HepG2 (cell line): ENCODE results near the gene ZNF239. TPM values are rescaled to one million over a fixed set of nuclear protein-coding genes. Genes with fewer than 3 reads are reported as not detected.

ENCODE experiments used
- DMAP1 ChIP-seq: IDR thresholded peaks from 2 replicates; pipeline ENCODE4 v1.6.1; 2016
- ELF4 ChIP-seq: sonication (generic); formaldehyde crosslinking; IDR thresholded peaks from 2 replicates; pipeline ENCODE4 v1.5.0; 2020; ENCODE audit warnings: missing genetic modification reagents, mild to moderate bottlenecking, moderate library complexity, borderline replicate concordance
- ETS1 ChIP-seq: sonication (generic); formaldehyde crosslinking; IDR thresholded peaks from 2 replicates; pipeline ENCODE4 v1.4.0; 2020; ENCODE audit warnings: missing genetic modification reagents
- GZF1 ChIP-seq: sonication (generic); formaldehyde crosslinking; IDR thresholded peaks from 2 replicates; pipeline ENCODE4 v1.5.1; 2020; ENCODE audit warnings: mild to moderate bottlenecking, missing genetic modification reagents
- HDAC2 ChIP-seq: sonication (generic); formaldehyde crosslinking; IDR thresholded peaks from 2 replicates; pipeline ENCODE4 v1.4.0; 2020; ENCODE audit warnings: missing genetic modification reagents
- HNF1B ChIP-seq: sonication (generic); formaldehyde crosslinking; IDR thresholded peaks from 2 replicates; pipeline ENCODE4 v1.5.1; 2020; ENCODE audit warnings: mild to moderate bottlenecking, moderate library complexity, missing genetic modification reagents
- JUNB ChIP-seq: sonication (generic); formaldehyde crosslinking; IDR thresholded peaks from 2 replicates; pipeline ENCODE4 v1.8.0; 2022; ENCODE audit warnings: missing genetic modification reagents, mild to moderate bottlenecking, borderline replicate concordance
- KMT2B ChIP-seq: IDR thresholded peaks from 2 replicates; pipeline ENCODE4 v1.6.1; 2016; ENCODE audit warnings: missing genetic modification reagents, missing compliant biosample characterization
- NCOR1 ChIP-seq: fragments of 200-600 bp; sonication (generic); IDR thresholded peaks from 2 replicates; pipeline ENCODE4 v1.7.0; 2017; ENCODE audit warnings: antibody characterized with exemption, low read length, borderline replicate concordance
- NFYC ChIP-seq: IDR thresholded peaks from 2 replicates; pipeline ENCODE4 v1.6.1; 2016; ENCODE audit warnings: missing genetic modification reagents, missing compliant biosample characterization
- NONO ChIP-seq, 2 experiments: fragments of 450-650 bp in 1 of 2; sonication (generic) in 1 of 2; formaldehyde crosslinking in 1 of 2; IDR thresholded peaks in 1 of 2; conservative IDR thresholded peaks in 1 of 2; 2 replicates each; pipeline versions ENCODE4 v1.6.1 to v1.8.0; 2017 to 2022; ENCODE audit warnings: mild to moderate bottlenecking in 1 of 2, missing genetic modification reagents in 1 of 2, moderate library complexity in 1 of 2
- RBM22 ChIP-seq: fragments of 200-400 bp; formaldehyde crosslinking; optimal IDR thresholded peaks from 2 replicates; pipeline ENCODE3; 2017; ENCODE audit warnings: mild to moderate bottlenecking, low read length, moderate library complexity
- RFX5 ChIP-seq: IDR thresholded peaks from 2 replicates; pipeline ENCODE4 v1.6.1; 2011; ENCODE audit warnings: low read depth, low read length, improper control_type of control experiment
- SKI ChIP-seq: fragments of 450-650 bp; IDR thresholded peaks from one replicate; pipeline ENCODE4 v1.6.1; 2018; ENCODE audit warnings: mild to moderate bottlenecking; ENCODE audit not compliant: partially characterized antibody
- SOX5 ChIP-seq: IDR thresholded peaks from 2 replicates; pipeline ENCODE4 v1.6.1; 2016; ENCODE audit warnings: borderline replicate concordance
- SUZ12 ChIP-seq: fragments of 150-350 bp; IDR thresholded peaks from 2 replicates; pipeline ENCODE4 v1.6.1; 2014; ENCODE audit warnings: low read depth, low read length
- TFDP2 ChIP-seq: sonication (generic); formaldehyde crosslinking; IDR thresholded peaks from 2 replicates; pipeline ENCODE4 v1.4.0; 2020; ENCODE audit warnings: missing genetic modification reagents
- TMF1 ChIP-seq: sonication (generic); formaldehyde crosslinking; IDR thresholded peaks from 2 replicates; pipeline ENCODE4 v1.8.1; 2022; ENCODE audit warnings: low read depth, missing genetic modification reagents
- ZBTB39 ChIP-seq: sonication (generic); formaldehyde crosslinking; IDR thresholded peaks from 2 replicates; pipeline ENCODE4 v1.5.0; 2020; ENCODE audit warnings: missing genetic modification reagents
- ZFX ChIP-seq: sonication (generic); formaldehyde crosslinking; IDR thresholded peaks from 2 replicates; pipeline ENCODE4 v1.4.0; 2020; ENCODE audit warnings: mild to moderate bottlenecking, low read depth, missing genetic modification reagents, moderate library complexity
- ZNF17 ChIP-seq: sonication (generic); formaldehyde crosslinking; IDR thresholded peaks from 2 replicates; pipeline ENCODE4 v1.5.0; 2020; ENCODE audit warnings: mild to moderate bottlenecking, missing genetic modification reagents
- ZNF224 ChIP-seq: sonication (generic); formaldehyde crosslinking; IDR thresholded peaks from 2 replicates; pipeline ENCODE4 v1.5.0; 2020; ENCODE audit warnings: mild to moderate bottlenecking, missing genetic modification reagents
- ZNF256 ChIP-seq: sonication (generic); formaldehyde crosslinking; conservative IDR thresholded peaks from 2 replicates; pipeline ENCODE4 v1.4.0; 2020; ENCODE audit warnings: missing genetic modification reagents
- ZNF607 ChIP-seq: sonication (generic); formaldehyde crosslinking; IDR thresholded peaks from 2 replicates; pipeline ENCODE4 v1.5.1; 2020; ENCODE audit warnings: missing genetic modification reagents, mild to moderate bottlenecking, borderline replicate concordance
- polyA plus RNA-seq, 8 experiments: library from polyadenylated mRNA; depleted of rRNA in 3 of 8; stranded (reverse) in 7 of 8; unstranded in 1 of 8; fragments of >200 nt; fragmentation: Illumina TruSeq in 4 of 8; extraction: Trizol in 4 of 8; gene quantifications; 2 replicates each; pipeline versions ENCODE4 v1.2.1 to v1.2.3, GENCODE V29; 2011 to 2016; ENCODE audit warnings: low read depth in 4 of 8, missing spikeins in 1 of 8, mixed read lengths in 1 of 8; ENCODE audit not compliant: insufficient read depth in 1 of 8
- total RNA-seq, 5 experiments: library from RNA; depleted of rRNA; stranded (reverse); fragments of >200 nt; fragmentation: Illumina TruSeq; extraction: Trizol; gene quantifications; 2 replicates each; pipeline ENCODE4 v1.2.3, GENCODE V29; 2016; ENCODE audit warnings: low read depth in 1 of 5

Gene ZNF239
- total and polyA plus RNA-seq, 2 of the 13 experiments (the other 11 are each of a cell fraction or from before 2014, with no cell fraction given): 0.05 TPM; not detected in 1

GRCh38 chr10:43606323-43607198, 32.1 kb upstream of the ZNF239 start, which contains the start of gene ZNF485 (continued):
- TF ChIP-seq ETS1 (CRISPR knock-in tag) (no peak), NCOR1 (no peak), TMF1 (CRISPR knock-in tag) (no peak), JUNB (CRISPR knock-in tag) (no peak), ZBTB39 (CRISPR knock-in tag) (no peak), SKI (no peak), ZNF224 (CRISPR knock-in tag) (0 out of 2 replicates have a peak, but pooled peaks have one; percentile 29), KMT2B (CRISPR knock-in tag) (peak; percentile 52; the same call in 1 of the 2 replicates), ZNF607 (CRISPR knock-in tag) (peak; percentile 91; the same call in 1 of the 2 replicates), ZNF17 (no peak), HDAC2 (CRISPR knock-in tag) (no peak), ZFX (peak; percentile 49), TFDP2 (peak; percentile 42; the same call in 1 of the 2 replicates), SOX5 (CRISPR knock-in tag) (no peak), ELF4 (CRISPR knock-in tag) (no peak), GZF1 (CRISPR knock-in tag) (no peak), RBM22 (no peak), NFYC (CRISPR knock-in tag) (no peak), RFX5 (no peak), DMAP1 (CRISPR knock-in tag) (peak; percentile 79; the same call in 1 of the 2 replicates), SUZ12 (peak; percentile 48), ZNF256 (CRISPR knock-in tag) (no peak), HNF1B (0 out of 2 replicates have a peak, but pooled peaks have one; percentile 31), NONO (IDR thresholded peaks at IDR 0.05) (no peak), NONO (CRISPR knock-in tag; conservative IDR thresholded peaks at IDR 0.05) (0 out of 2 replicates have a peak, but pooled peaks have one; percentile 32)
